Left colon (tissue), 2 donors: Measurements from ENCODE around the gene TGM2. TPM values are rescaled to one million over a fixed set of nuclear protein-coding genes. Genes with fewer than 3 reads are reported as not detected.
A peak's percentile ranks its signal among the peaks of the same experiment; 100 is the strongest.
"Not testable (repeated sequence)": the region's sequence is repeated elsewhere in the genome, so short reads cannot be mapped to it uniquely, and the experiment has no call there.

Source experiments
- ATAC-seq: fragments of 200-7000 bp; cut with Tn5 transposase; one replicate; pipeline ENCODE4 v1.9.1; 2020; ENCODE audit warnings: mild to moderate bottlenecking, moderate library complexity
- DNase-seq, 2 donors: peaks; one replicate each; pipeline ENCODE4 v3.0.0-alpha.2; 2020
- intact Hi-C, 2 donors: fragments of 100-400 bp; cut with DNase I in 1 of 2; cut with micrococcal nuclease in 1 of 2; formaldehyde crosslinking; loops; one replicate each; pipeline versions ENCODE4 v1.11.2 to v1.14.0; 2022; cut with DNase I, micrococcal nuclease
- total RNA-seq, 2 donors: library from RNA; stranded (reverse); fragmentation: NEBNext Ultra II Directional; extraction: Animal tissue kit (Norgen Biotek cat#: 25700); gene quantifications; one replicate each; pipeline ENCODE4 v1.2.1, GENCODE V29; 2021
- donor health status: DM: no; HTN: no; CAD: no.
- donor health status: DM: yes; HTN: yes; CAD: no.

Gene TGM2
- total RNA-seq, 2 donors from 2014 or later = 26.9 to 33.9 TPM

GRCh38 chr20:38112930-38113294 is 52.2 kb downstream of the TGM2 start:
- DNase-seq (no peak), ATAC-seq (no peak)
- intact Hi-C loops = no loop called here

DNA sequence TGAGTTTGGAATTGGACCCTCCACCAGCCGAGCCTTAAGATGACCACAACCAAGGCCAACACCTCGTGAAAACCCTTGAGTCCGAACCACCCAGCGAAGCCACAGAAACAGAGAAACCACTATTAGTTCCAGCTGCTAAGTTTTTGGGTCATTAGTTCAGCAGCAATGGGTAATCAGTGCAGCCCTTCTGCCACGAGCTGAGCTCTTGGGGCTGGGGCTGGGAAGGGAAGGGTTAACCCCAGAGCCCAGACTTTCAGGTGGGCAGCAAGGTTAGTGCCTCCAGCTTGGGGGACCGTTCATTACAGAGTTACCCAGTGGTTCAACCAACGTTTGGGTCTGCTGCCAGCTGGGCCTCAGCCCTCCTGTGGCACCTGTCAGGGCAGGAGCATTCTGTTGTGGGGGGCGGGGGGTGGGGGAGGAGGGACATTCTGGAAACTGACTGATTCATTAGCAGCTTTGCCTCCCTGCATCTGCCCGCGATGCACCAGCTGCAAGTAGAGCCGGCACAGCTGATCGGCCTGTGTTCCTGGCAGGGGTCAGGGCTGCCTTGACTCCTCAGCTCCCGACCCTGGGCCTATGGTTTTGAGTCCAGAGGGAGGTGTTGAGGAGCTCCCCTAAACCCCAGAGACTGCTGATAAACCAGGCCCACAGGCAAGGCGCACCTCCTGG is 52.7 kb downstream of the TGM2 start:
- ATAC-seq (no peak), DNase-seq (no peak)
- intact Hi-C loops = no loop called here

- DNase-seq (no peak), ATAC-seq (no peak)
- intact Hi-C loops = no loop called here
Observed at GRCh38 chr20:38111366-38112232, 53.5 kb downstream of the TGM2 start.

DNA sequence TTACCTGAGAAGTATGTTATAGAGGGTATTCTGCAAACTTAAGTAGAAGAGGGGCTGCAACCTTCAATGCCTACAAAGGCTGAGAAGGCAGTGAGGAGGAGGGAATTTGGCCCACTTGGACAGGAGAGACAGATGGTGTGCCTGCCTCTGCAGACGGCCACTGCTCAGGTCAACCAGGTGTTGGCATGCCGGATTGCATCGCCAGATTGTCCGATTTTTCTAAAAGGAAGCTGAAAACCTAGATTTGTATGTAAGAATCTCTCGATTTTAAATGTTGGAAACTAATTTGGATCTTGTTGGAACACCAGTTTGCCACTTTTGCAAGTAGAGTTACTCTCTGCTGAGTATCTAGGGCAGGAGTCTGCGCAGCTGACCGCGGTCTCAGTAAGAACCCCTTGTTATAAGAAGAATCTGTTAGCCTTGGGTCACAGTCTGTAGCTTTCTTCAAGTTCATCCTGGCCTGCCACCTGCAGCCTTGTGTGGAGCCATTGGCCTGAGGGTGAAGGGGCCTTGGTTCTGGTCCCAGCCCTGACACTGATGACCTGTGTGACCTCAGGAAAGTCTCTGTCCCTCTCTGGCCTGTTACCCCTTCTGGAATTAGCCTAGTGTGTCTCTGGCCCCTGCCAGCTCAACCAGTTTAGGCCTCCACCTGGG is 54.4 kb downstream of the TGM2 start:
- intact Hi-C loops = no loop called here

GRCh38 chr20:38109591-38110524 is 55.2 kb downstream of the TGM2 start:
- intact Hi-C loops = no loop called here
- DNase-seq = peak in 1 of 2 donors; percentile 64
- ATAC-seq = peak; percentile 94

More for the DNA sequence above, 54.4 kb downstream of the TGM2 start:
- no peak for ATAC-seq
- no peak for DNase-seq

- intact Hi-C loops = no loop called here
- DNase-seq (no peak), ATAC-seq (peak; percentile 8)
Observed at GRCh38 chr20:38108986-38109541, 56.0 kb downstream of the TGM2 start.

DNA sequence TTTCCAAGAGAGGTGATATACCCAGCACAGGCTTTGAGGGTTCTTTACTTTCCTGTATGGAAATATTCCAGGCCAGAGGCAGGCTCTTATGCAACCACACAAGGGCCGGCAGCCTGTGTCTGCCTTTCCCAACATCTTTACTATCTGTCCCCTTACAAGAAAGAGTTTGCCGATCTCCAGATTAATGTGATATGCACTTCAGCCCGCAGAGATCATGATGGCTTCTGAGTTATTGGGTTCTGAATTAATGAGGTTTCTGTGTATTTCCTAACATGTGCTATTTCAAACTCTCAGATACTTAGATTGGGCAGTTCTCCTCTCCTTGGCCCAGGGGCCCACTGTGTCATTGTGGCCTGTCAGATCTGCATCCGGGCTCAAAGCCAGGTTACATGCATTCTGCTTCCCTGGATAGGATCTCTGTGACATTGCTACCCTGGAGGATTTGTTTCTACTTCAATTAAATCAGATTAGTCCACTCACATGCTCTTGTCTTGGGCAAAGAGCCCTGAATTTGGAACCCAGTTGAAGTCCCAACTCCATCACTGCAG is 56.6 kb downstream of the TGM2 start:
- intact Hi-C loops = no loop called here
- DNase-seq (peak in 1 of 2 donors; percentile 68), ATAC-seq (no peak)

DNA sequence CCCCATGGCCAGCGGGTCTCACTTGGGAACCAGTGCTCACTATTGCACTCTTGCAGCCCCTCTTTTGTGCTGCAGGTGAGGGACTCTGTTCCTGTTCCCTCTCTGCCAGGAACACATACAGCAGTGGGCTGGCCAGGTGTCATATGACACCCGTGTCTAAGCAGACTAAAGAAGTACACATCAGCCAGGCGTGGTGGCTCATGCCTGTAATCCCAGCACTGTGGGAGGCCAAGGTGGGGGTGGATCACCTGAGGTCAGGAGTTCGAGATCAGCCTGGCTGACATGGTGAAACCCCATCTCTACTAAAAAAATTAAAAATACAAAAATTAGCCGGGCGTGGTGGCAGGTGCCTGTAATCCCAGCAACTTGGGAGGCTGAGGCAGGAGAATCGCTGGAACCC is 57.2 kb downstream of the TGM2 start:
- intact Hi-C loops, ATAC-seq, DNase-seq: not testable (repeated sequence)

GRCh38 chr20:38107386-38107785 is 57.7 kb downstream of the TGM2 start:
- DNase-seq, ATAC-seq, intact Hi-C loops: not testable (repeated sequence)

- intact Hi-C loops = no loop called here
- DNase-seq = no peak
- ATAC-seq = no peak
Observed at GRCh38 chr20:38106461-38106860, 58.6 kb downstream of the TGM2 start.

GRCh38 chr20:38104285-38104684 is 60.8 kb downstream of the TGM2 start:
- ATAC-seq = no peak
- DNase-seq = no peak
- intact Hi-C loops = no loop called here

DNA sequence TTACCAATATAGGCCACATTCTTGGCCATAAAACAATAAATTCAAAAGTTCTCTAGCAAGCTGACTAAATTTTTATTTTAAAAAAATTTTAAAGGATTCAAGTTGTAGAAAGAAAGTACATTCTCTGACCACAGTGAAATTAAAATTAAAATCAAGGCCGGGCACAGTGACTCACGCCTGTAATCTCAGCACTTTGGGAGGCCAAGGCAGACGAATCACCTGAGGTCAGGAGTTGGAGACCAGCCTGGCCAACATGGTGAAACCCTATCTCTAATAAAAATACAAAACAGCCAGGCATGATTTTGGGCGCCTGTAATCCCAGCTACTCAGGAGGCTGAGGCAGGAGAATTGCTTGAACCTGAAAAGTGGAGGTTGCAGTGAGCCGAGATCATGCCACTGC is 62.9 kb downstream of the TGM2 start:
- DNase-seq, intact Hi-C loops, ATAC-seq: not testable (repeated sequence)

DNA sequence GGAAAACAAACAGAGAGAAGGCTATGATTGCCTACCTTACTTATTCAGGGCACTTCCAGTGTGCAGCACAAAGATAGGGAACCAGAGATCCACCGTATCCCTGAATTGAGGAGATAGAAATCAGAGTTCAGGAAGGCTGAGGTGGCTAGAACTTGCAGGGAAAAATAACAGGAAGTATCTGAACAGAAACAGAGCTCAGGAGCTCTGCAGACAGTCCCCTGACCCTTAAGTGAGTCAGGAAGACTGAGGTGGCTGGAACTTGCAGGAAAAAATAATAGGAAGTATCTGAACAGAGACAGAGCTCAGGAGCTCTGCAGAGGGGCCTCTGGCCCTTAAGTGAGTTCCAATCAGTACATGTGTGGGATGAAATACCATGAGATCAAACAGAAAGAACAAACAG is 66.1 kb downstream of the TGM2 start:
- intact Hi-C loops = no loop called here
- DNase-seq (no peak), ATAC-seq (no peak)

- ATAC-seq = no peak
- no peak for DNase-seq
- intact Hi-C loops = no loop called here
Observed at GRCh38 chr20:38095017-38095686, 69.9 kb downstream of the TGM2 start.

- no peak for ATAC-seq
- DNase-seq = no peak
- intact Hi-C loops = no loop called here
Observed at GRCh38 chr20:38094373-38094891, 70.6 kb downstream of the TGM2 start.

DNA sequence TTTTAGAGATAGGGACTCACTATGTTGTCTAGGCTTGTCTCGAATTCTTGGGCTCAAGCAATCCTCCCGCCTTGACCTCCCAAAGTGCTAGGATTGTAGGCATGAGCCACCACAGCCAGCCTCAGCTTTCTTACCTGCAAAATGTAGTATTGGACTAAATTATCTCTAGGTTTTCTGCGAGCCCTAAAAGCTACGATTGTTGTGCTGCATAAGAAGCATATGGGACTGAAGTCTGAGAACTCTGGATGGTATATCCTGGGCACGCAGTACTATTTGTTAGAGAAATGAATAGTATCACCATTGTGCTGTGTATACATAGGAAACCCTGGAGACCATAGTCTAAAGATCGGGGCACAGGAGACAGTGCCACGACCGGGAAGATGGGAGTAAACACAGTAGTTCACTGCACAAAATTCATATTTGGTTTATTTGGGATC is 71.4 kb downstream of the TGM2 start:
- DNase-seq (no peak), ATAC-seq (no peak)
- intact Hi-C loops = no loop called here

- intact Hi-C loops = no loop called here
- DNase-seq (no peak), ATAC-seq (no peak)
Observed at GRCh38 chr20:38092915-38093314, 72.2 kb downstream of the TGM2 start.
